ENCODE data around the gene TTC3. TPM values are rescaled to one million over a fixed set of nuclear protein-coding genes. Genes with fewer than 3 reads are reported as not detected.

The TTC3 gene
- total and polyA plus RNA-seq, 2 donors (not counting 1 experiment from before 2014, with no cell fraction given): 42.0 to 163 TPM

- no peaks in the 10 kb centered on the region for H3K79me2 ChIP-seq (ENCODE audit: control insufficient read depth, insufficient read depth, low read length)
- ChIA-PET POLR2A (interaction anchor here (0.6 to 1.1 kb wide), 2 partner anchors 59 to 890 kb away, joined by 3 to 5 read pairs; partner anchors contain the start of gene VPS26C), CTCF (interaction anchor here (0.7 to 1.1 kb wide), 3 partner anchors 8 to 166 kb away, joined by 3 read pairs; no protein-coding TSS in a partner anchor)
- H4K20me1 ChIP-seq (ENCODE audit: control insufficient read depth, insufficient read depth, low read length, poor library complexity, severe bottlenecking): no peaks in the 10 kb centered on the region
- H3K4me3 ChIP-seq (ENCODE audit: control extremely low read depth in 1 of 5, extremely low read depth in 1 of 5, insufficient read depth in 1 of 5, low read depth in 2 of 5, low read length in 4 of 5): peak overlapping the region in 4 of 5 experiments; percentile 12 to 68 (median 34)
- WGBS (ENCODE audit: insufficient coverage): 8% methylated on average over 10 of the region's 15 CpGs
- TF ChIP-seq EZH2 (IDR thresholded peaks at IDR 0.05; ENCODE audit: borderline replicate concordance, insufficient read depth, low read depth, low read length, poor library complexity, severe bottlenecking): no peak
- TF ChIP-seq CTCF (IDR thresholded peaks at IDR 0.05): no peak
- no peaks in the 10 kb centered on the region for H3K27me3 Mint-ChIP-seq
- no peaks in the 10 kb centered on the region for H3K27me3 ChIP-seq (replicated peaks in 1 of 4; ENCODE audit: control extremely low read depth in 1 of 4, control insufficient read depth in 3 of 4, insufficient read depth in 4 of 4, low read length in 3 of 4)
- H3K36me3 ChIP-seq (replicated peaks in 1 of 2; ENCODE audit: control extremely low read depth in 1 of 2, control insufficient read depth in 1 of 2, extremely low read depth in 1 of 2, insufficient read depth in 2 of 2, low read length in 1 of 2): no peaks in the 10 kb centered on the region
- H3K9me3 ChIP-seq (ENCODE audit: control extremely low read depth in 1 of 3, control insufficient read depth in 2 of 3, insufficient read depth in 1 of 3, low read length in 2 of 3): peaks cover 0 to 4% (median 0%) of the 10 kb centered on the region in 3 donors
- peak overlapping the region; percentile 83 for H3K4me2 ChIP-seq (replicated peaks; ENCODE audit: low read depth, low read length, poor library complexity, severe bottlenecking)
- DNase-seq (peak; percentile 80), ATAC-seq (ENCODE audit: low read depth) (peak; percentile 65)
- peaks cover 2% of the 10 kb centered on the region for H3K9me3 Mint-ChIP-seq (ENCODE audit: insufficient read depth)
- H3K27ac Mint-ChIP-seq: peak overlapping the region; percentile 78
- H3K27ac ChIP-seq (ENCODE audit: low read length in 2 of 2): peak overlapping the region; percentile 54 to 79
- peak overlapping the region; percentile 76 for H3K4me3 Mint-ChIP-seq
- peak overlapping the region; percentile 57 for H2AFZ ChIP-seq (ENCODE audit: insufficient read depth, low read depth, low read length, poor library complexity, severe bottlenecking)
- intact Hi-C loops (cut with micrococcal nuclease): loop anchor here (1.0 kb wide), 3 partner anchors 13 to 157 kb away; partner anchors contain the start of gene VPS26C
- H3K9ac ChIP-seq (ENCODE audit: low read length): peak overlapping the region; percentile 64
- peaks cover 40% of the 10 kb centered on the region for H3K4me1 Mint-ChIP-seq
- peaks cover 27 to 34% of the 10 kb centered on the region in 2 donors for H3K4me1 ChIP-seq (ENCODE audit: control insufficient read depth in 2 of 2, insufficient read depth in 2 of 2, low read length in 2 of 2)
Measured at GRCh38 chr21:37208056-37208721, 135.1 kb downstream of the TTC3 start.

DNA sequence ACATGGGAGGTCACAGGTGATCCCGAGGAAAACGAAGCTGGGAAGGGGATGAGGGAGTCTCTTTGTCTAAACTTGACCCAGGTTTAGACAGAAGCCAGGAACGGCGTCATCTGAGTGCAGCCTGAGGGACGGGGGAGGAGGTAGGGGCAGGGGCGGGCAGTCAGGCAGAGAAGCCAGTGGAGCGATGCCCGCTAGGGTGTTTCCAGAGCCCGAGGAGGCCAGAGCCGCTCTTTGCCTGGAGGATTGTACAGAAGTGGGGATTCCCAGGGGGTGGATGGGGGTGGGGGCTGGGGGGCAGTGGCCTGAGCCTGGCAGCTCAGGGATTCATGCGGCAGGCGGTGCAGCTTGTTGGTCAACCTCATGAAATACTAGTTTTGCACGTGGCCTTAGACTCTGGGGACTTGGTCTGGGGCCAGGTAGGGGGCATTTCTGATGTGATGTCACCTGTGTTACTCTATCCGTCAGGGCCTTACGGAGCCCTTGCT, 135.7 kb downstream of the TTC3 start:
- H3K4me3 ChIP-seq (ENCODE audit: control extremely low read depth in 1 of 5, extremely low read depth in 1 of 5, insufficient read depth in 1 of 5, low read depth in 2 of 5, low read length in 4 of 5): peak overlapping the region in 4 of 5 experiments; percentile 12 to 68 (median 34)
- H3K36me3 ChIP-seq (replicated peaks in 1 of 2; ENCODE audit: control extremely low read depth in 1 of 2, control insufficient read depth in 1 of 2, extremely low read depth in 1 of 2, insufficient read depth in 2 of 2, low read length in 1 of 2): no peaks in the 10 kb centered on the region
- no peak for TF ChIP-seq EZH2 (IDR thresholded peaks at IDR 0.05; ENCODE audit: borderline replicate concordance, insufficient read depth, low read depth, low read length, poor library complexity, severe bottlenecking)
- no peak for TF ChIP-seq CTCF (IDR thresholded peaks at IDR 0.05)
- peak overlapping the region; percentile 64 for H3K9ac ChIP-seq (ENCODE audit: low read length)
- no peaks in the 10 kb centered on the region for H3K79me2 ChIP-seq (ENCODE audit: control insufficient read depth, insufficient read depth, low read length)
- peak overlapping the region; percentile 83 for H3K4me2 ChIP-seq (replicated peaks; ENCODE audit: low read depth, low read length, poor library complexity, severe bottlenecking)
- peak overlapping the region; percentile 57 for H2AFZ ChIP-seq (ENCODE audit: insufficient read depth, low read depth, low read length, poor library complexity, severe bottlenecking)
- H3K4me1 ChIP-seq (ENCODE audit: control insufficient read depth in 2 of 2, insufficient read depth in 2 of 2, low read length in 2 of 2): peaks cover 27 to 34% of the 10 kb centered on the region in 2 donors
- 67% methylated on average over 13 of the region's 15 CpGs for WGBS (ENCODE audit: insufficient coverage)
- POLR2A ChIA-PET: no interaction called here
- Mint-ChIP-seq H3K4me1 (peaks cover 40% of the 10 kb centered on the region), H3K27me3 (no peaks in the 10 kb centered on the region), H3K9me3 (ENCODE audit: insufficient read depth) (peaks cover 2% of the 10 kb centered on the region), H3K4me3 (peak overlapping the region; percentile 76), H3K27ac (peak overlapping the region; percentile 78)
- peaks cover 0 to 4% (median 0%) of the 10 kb centered on the region in 3 donors for H3K9me3 ChIP-seq (ENCODE audit: control extremely low read depth in 1 of 3, control insufficient read depth in 2 of 3, insufficient read depth in 1 of 3, low read length in 2 of 3)
- H4K20me1 ChIP-seq (ENCODE audit: control insufficient read depth, insufficient read depth, low read length, poor library complexity, severe bottlenecking): no peaks in the 10 kb centered on the region
- CTCF ChIA-PET: interaction anchor here (1.1 kb wide), 1 partner anchor 48 kb away, joined by 3 read pairs; no protein-coding TSS in a partner anchor
- peak; percentile 74 for DNase-seq
- peak overlapping the region; percentile 54 to 79 for H3K27ac ChIP-seq (ENCODE audit: low read length in 2 of 2)
- intact Hi-C loops (cut with micrococcal nuclease): loop anchor here (1.0 kb wide), 3 partner anchors 13 to 157 kb away; partner anchors contain the start of gene VPS26C
- ATAC-seq (ENCODE audit: low read depth): peak; percentile 81
- no peaks in the 10 kb centered on the region for H3K27me3 ChIP-seq (replicated peaks in 1 of 4; ENCODE audit: control extremely low read depth in 1 of 4, control insufficient read depth in 3 of 4, insufficient read depth in 4 of 4, low read length in 3 of 4)

Data from B cell (primary cell).